ENCODE data around the gene RHOBTB3. TPM values are rescaled to one million over a fixed set of nuclear protein-coding genes. Genes with fewer than 3 reads are reported as not detected.

RHOBTB3 gene
- total and polyA plus RNA-seq, 5 donors = 32.7 to 115 (median 102) TPM

- no peak overlapping the region for H3K4me3 ChIP-seq (ENCODE audit: low read length)
- no peaks in the 10 kb centered on the region for H3K4me1 ChIP-seq (ENCODE audit: control insufficient read depth, insufficient read depth, low read length)
- 82% methylated on average over 6 of the region's 6 CpGs for WGBS
- no peak overlapping the region for H3K27ac ChIP-seq (ENCODE audit: low read length)
- intact Hi-C loops (cut with DNase I) = no loop called here
- no peak for ATAC-seq
- no peak for DNase-seq
- no peaks in the 10 kb centered on the region for H3K9me3 ChIP-seq (ENCODE audit: control insufficient read depth, low read length)
- H3K27me3 ChIP-seq (ENCODE audit: control insufficient read depth, insufficient read depth) = no peaks in the 10 kb centered on the region
These were observed 60.6 kb downstream of the RHOBTB3 start for GRCh38 chr5:95791751-95792150.

- no peaks in the 10 kb centered on the region for H3K4me1 ChIP-seq (ENCODE audit: control insufficient read depth, insufficient read depth, low read length)
- 49% methylated on average over 3 of the region's 3 CpGs for WGBS
- no peak overlapping the region for H3K27ac ChIP-seq (ENCODE audit: low read length)
- intact Hi-C loops (cut with DNase I) = no loop called here
- ATAC-seq (no peak), DNase-seq (no peak)
- H3K4me3 ChIP-seq (ENCODE audit: low read length) = no peak overlapping the region
- H3K9me3 ChIP-seq (ENCODE audit: control insufficient read depth, low read length) = no peaks in the 10 kb centered on the region
- H3K27me3 ChIP-seq (ENCODE audit: control insufficient read depth, insufficient read depth) = no peaks in the 10 kb centered on the region
These were observed 63.0 kb downstream of the RHOBTB3 start for GRCh38 chr5:95794070-95794516.

GRCh38 chr5:95797301-95797700 lies 66.2 kb downstream of the RHOBTB3 start:
- Histone ChIP-seq H3K4me3 (ENCODE audit: low read length) (no peak overlapping the region), H3K27ac (ENCODE audit: low read length) (no peak overlapping the region), H3K9me3 (ENCODE audit: control insufficient read depth, low read length) (no peaks in the 10 kb centered on the region), H3K27me3 (ENCODE audit: control insufficient read depth, insufficient read depth) (no peaks in the 10 kb centered on the region), H3K4me1 (ENCODE audit: control insufficient read depth, insufficient read depth, low read length) (no peaks in the 10 kb centered on the region)
- 93% methylated on average over 3 of the region's 3 CpGs for WGBS
- no peak for ATAC-seq
- no peak for DNase-seq
- intact Hi-C loops (cut with DNase I) = no loop called here

GRCh38 chr5:95798048-95798447 lies 66.9 kb downstream of the RHOBTB3 start:
- H3K27ac ChIP-seq (ENCODE audit: low read length) = no peak overlapping the region
- no peaks in the 10 kb centered on the region for H3K9me3 ChIP-seq (ENCODE audit: control insufficient read depth, low read length)
- intact Hi-C loops (cut with DNase I) = no loop called here
- H3K4me1 ChIP-seq (ENCODE audit: control insufficient read depth, insufficient read depth, low read length) = no peaks in the 10 kb centered on the region
- H3K27me3 ChIP-seq (ENCODE audit: control insufficient read depth, insufficient read depth) = no peaks in the 10 kb centered on the region
- no peak for DNase-seq
- H3K4me3 ChIP-seq (ENCODE audit: low read length) = no peak overlapping the region
- WGBS = 94% methylated on average over 2 of the region's 2 CpGs
- no peak for ATAC-seq

GRCh38 chr5:95798545-95798944 lies 67.4 kb downstream of the RHOBTB3 start:
- Histone ChIP-seq H3K4me1 (ENCODE audit: control insufficient read depth, insufficient read depth, low read length) (no peaks in the 10 kb centered on the region), H3K27ac (ENCODE audit: low read length) (no peak overlapping the region), H3K9me3 (ENCODE audit: control insufficient read depth, low read length) (no peaks in the 10 kb centered on the region), H3K4me3 (ENCODE audit: low read length) (no peak overlapping the region), H3K27me3 (ENCODE audit: control insufficient read depth, insufficient read depth) (no peaks in the 10 kb centered on the region)
- DNase-seq = no peak
- no peak for ATAC-seq
- intact Hi-C loops (cut with DNase I) = no loop called here

GRCh38 chr5:95799191-95799835 lies 68.2 kb downstream of the RHOBTB3 start:
- WGBS = 95% methylated on average over 4 of the region's 4 CpGs
- intact Hi-C loops (cut with DNase I) = no loop called here
- no peak overlapping the region for H3K27ac ChIP-seq (ENCODE audit: low read length)
- ATAC-seq (no peak), DNase-seq (no peak)
- no peak overlapping the region for H3K4me3 ChIP-seq (ENCODE audit: low read length)
- H3K4me1 ChIP-seq (ENCODE audit: control insufficient read depth, insufficient read depth, low read length) = no peaks in the 10 kb centered on the region
- no peaks in the 10 kb centered on the region for H3K9me3 ChIP-seq (ENCODE audit: control insufficient read depth, low read length)
- H3K27me3 ChIP-seq (ENCODE audit: control insufficient read depth, insufficient read depth) = no peaks in the 10 kb centered on the region

- no peak for ATAC-seq
- Histone ChIP-seq H3K4me3 (ENCODE audit: low read length) (no peak overlapping the region), H3K27me3 (ENCODE audit: control insufficient read depth, insufficient read depth) (no peaks in the 10 kb centered on the region), H3K9me3 (ENCODE audit: control insufficient read depth, low read length) (no peaks in the 10 kb centered on the region), H3K4me1 (ENCODE audit: control insufficient read depth, insufficient read depth, low read length) (no peaks in the 10 kb centered on the region), H3K27ac (ENCODE audit: low read length) (no peak overlapping the region)
- WGBS = 99% methylated on average over 3 of the region's 3 CpGs
- no peak for DNase-seq
- intact Hi-C loops (cut with DNase I) = no loop called here
These were observed 69.4 kb downstream of the RHOBTB3 start for GRCh38 chr5:95800553-95800952.

GRCh38 chr5:95801532-95801931 lies 70.4 kb downstream of the RHOBTB3 start:
- H3K27ac ChIP-seq (ENCODE audit: low read length) = no peak overlapping the region
- DNase-seq = no peak
- no peaks in the 10 kb centered on the region for H3K4me1 ChIP-seq (ENCODE audit: control insufficient read depth, insufficient read depth, low read length)
- no peak overlapping the region for H3K4me3 ChIP-seq (ENCODE audit: low read length)
- WGBS = 61% methylated on average over 2 of the region's 2 CpGs
- ATAC-seq = no peak
- H3K27me3 ChIP-seq (ENCODE audit: control insufficient read depth, insufficient read depth) = no peaks in the 10 kb centered on the region
- no peaks in the 10 kb centered on the region for H3K9me3 ChIP-seq (ENCODE audit: control insufficient read depth, low read length)
- intact Hi-C loops (cut with DNase I) = no loop called here

- H3K4me1 ChIP-seq (ENCODE audit: control insufficient read depth, insufficient read depth, low read length) = no peaks in the 10 kb centered on the region
- H3K9me3 ChIP-seq (ENCODE audit: control insufficient read depth, low read length) = no peaks in the 10 kb centered on the region
- DNase-seq (no peak), ATAC-seq (no peak)
- no peak overlapping the region for H3K4me3 ChIP-seq (ENCODE audit: low read length)
- no peak overlapping the region for H3K27ac ChIP-seq (ENCODE audit: low read length)
- intact Hi-C loops (cut with DNase I) = no loop called here
- no peaks in the 10 kb centered on the region for H3K27me3 ChIP-seq (ENCODE audit: control insufficient read depth, insufficient read depth)
- WGBS = 92% methylated on average over 3 of the region's 3 CpGs
These were observed 70.8 kb downstream of the RHOBTB3 start for GRCh38 chr5:95801961-95802360.

- peak; percentile 51 to 61 for ATAC-seq
- H3K27ac ChIP-seq (ENCODE audit: low read length) = peak overlapping the region; percentile 98
- 66% methylated on average over 6 of the region's 6 CpGs for WGBS
- H3K4me1 ChIP-seq (ENCODE audit: control insufficient read depth, insufficient read depth, low read length) = peaks cover 5% of the 10 kb centered on the region
- H3K4me3 ChIP-seq (ENCODE audit: low read length) = no peak overlapping the region
- intact Hi-C loops (cut with DNase I) = no loop called here
- H3K27me3 ChIP-seq (ENCODE audit: control insufficient read depth, insufficient read depth) = no peaks in the 10 kb centered on the region
- H3K9me3 ChIP-seq (ENCODE audit: control insufficient read depth, low read length) = no peaks in the 10 kb centered on the region
- DNase-seq = no peak
These were observed 72.4 kb downstream of the RHOBTB3 start for GRCh38 chr5:95803271-95804148.

GRCh38 chr5:95804736-95805539 lies 73.8 kb downstream of the RHOBTB3 start:
- Histone ChIP-seq H3K4me3 (ENCODE audit: low read length) (no peak overlapping the region), H3K27me3 (ENCODE audit: control insufficient read depth, insufficient read depth) (no peaks in the 10 kb centered on the region), H3K27ac (ENCODE audit: low read length) (no peak overlapping the region), H3K4me1 (ENCODE audit: control insufficient read depth, insufficient read depth, low read length) (peaks cover 8% of the 10 kb centered on the region), H3K9me3 (ENCODE audit: control insufficient read depth, low read length) (no peaks in the 10 kb centered on the region)
- intact Hi-C loops (cut with DNase I) = no loop called here
- no peak for DNase-seq
- 96% methylated on average over 6 of the region's 6 CpGs for WGBS
- no peak for ATAC-seq
